GM12865 (cell line): ENCODE measurements around the gene MPC1.

ENCODE experiments used
- DNase-seq: peaks from one replicate; pipeline ENCODE4 v3.0.0; 2010; ENCODE audit warnings: low read depth
- H3K4me3 ChIP-seq: 2 replicates; pipeline ENCODE4 v1.5.1; 2011; ENCODE audit warnings: mild to moderate bottlenecking, low read depth, low read length, control low read depth
- CTCF ChIP-seq: IDR thresholded peaks from 2 replicates; pipeline ENCODE4 v1.5.1; 2011; ENCODE audit warnings: low read length, control low read depth, low read depth, inconsistent platforms; ENCODE audit not compliant: insufficient read depth; ENCODE audit errors: missing control alignments

Gene MPC1

GRCh38 chr6:166420351-166420750, 37.6 kb upstream of the MPC1 start:
- no peak for DNase-seq
- no peak for TF ChIP-seq CTCF
- no peak overlapping the region for H3K4me3 ChIP-seq

GRCh38 chr6:166419717-166420116, 37.0 kb upstream of the MPC1 start:
- TF ChIP-seq CTCF, result no peak
- no peak for DNase-seq
- H3K4me3 ChIP-seq, result no peak overlapping the region

- no peak overlapping the region for H3K4me3 ChIP-seq
- peak; percentile 92 for DNase-seq
- TF ChIP-seq CTCF, result no peak
Observed at GRCh38 chr6:166419286-166419685, 36.5 kb upstream of the MPC1 start.

- no peak for DNase-seq
- no peak for TF ChIP-seq CTCF
- H3K4me3 ChIP-seq, result no peak overlapping the region
Observed at GRCh38 chr6:166418691-166419143, 36.0 kb upstream of the MPC1 start.

- TF ChIP-seq CTCF, result no peak
- H3K4me3 ChIP-seq, result no peak overlapping the region
- DNase-seq, result peak; percentile 64
Observed at GRCh38 chr6:166417285-166417691, 34.5 kb upstream of the MPC1 start.

- H3K4me3 ChIP-seq, result no peak overlapping the region
- TF ChIP-seq CTCF, result no peak
Observed at GRCh38 chr6:166415833-166416347, 33.1 kb upstream of the MPC1 start.

GRCh38 chr6:166415306-166415705, 32.6 kb upstream of the MPC1 start:
- TF ChIP-seq CTCF, result no peak
- no peak for DNase-seq
- no peak overlapping the region for H3K4me3 ChIP-seq

More at GRCh38 chr6:166415833-166416347, 33.1 kb upstream of the MPC1 start:
- DNase-seq, result no peak
